ENCODE results near the gene YBX1.
"Not testable (repeated sequence)": the region's sequence is repeated elsewhere in the genome, so short reads cannot be mapped to it uniquely, and the experiment has no call there.

The YBX1 gene

GRCh38 chr1:42750041-42750440 lies 67.8 kb downstream of the YBX1 start:
- DNase-seq (ENCODE audit: low spot score) = no peak

- DNase-seq (ENCODE audit: low spot score) = not testable (repeated sequence)
Observed at GRCh38 chr1:42751511-42752070, 69.4 kb downstream of the YBX1 start.

GRCh38 chr1:42752284-42752683 lies 70.1 kb downstream of the YBX1 start:
- no peak for DNase-seq (ENCODE audit: low spot score)

- no peak for DNase-seq (ENCODE audit: low spot score)
Observed at GRCh38 chr1:42753070-42753469, 70.9 kb downstream of the YBX1 start.

Data from RKO (cell line).